Measurements from ENCODE around the gene ATXN10.

The ATXN10 gene

GRCh38 chr22:45629469-45630089, 42.1 kb upstream of the ATXN10 start:
- no peak overlapping the region for H3K27ac ChIP-seq
- TF ChIP-seq, protein P1, sequence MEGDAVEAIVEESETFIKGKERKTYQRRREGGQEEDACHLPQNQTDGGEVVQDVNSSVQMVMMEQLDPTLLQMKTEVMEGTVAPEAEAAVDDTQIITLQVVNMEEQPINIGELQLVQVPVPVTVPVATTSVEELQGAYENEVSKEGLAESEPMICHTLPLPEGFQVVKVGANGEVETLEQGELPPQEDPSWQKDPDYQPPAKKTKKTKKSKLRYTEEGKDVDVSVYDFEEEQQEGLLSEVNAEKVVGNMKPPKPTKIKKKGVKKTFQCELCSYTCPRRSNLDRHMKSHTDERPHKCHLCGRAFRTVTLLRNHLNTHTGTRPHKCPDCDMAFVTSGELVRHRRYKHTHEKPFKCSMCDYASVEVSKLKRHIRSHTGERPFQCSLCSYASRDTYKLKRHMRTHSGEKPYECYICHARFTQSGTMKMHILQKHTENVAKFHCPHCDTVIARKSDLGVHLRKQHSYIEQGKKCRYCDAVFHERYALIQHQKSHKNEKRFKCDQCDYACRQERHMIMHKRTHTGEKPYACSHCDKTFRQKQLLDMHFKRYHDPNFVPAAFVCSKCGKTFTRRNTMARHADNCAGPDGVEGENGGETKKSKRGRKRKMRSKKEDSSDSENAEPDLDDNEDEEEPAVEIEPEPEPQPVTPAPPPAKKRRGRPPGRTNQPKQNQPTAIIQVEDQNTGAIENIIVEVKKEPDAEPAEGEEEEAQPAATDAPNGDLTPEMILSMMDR (conservative IDR thresholded peaks at IDR 0.05): no peak
- TF ChIP-seq ZFX (IDR thresholded peaks at IDR 0.05): no peak

GRCh38 chr22:45630436-45630835, 41.2 kb upstream of the ATXN10 start:
- TF ChIP-seq ZFX (IDR thresholded peaks at IDR 0.05): no peak
- TF ChIP-seq, protein P1 (conservative IDR thresholded peaks at IDR 0.05): no peak
- H3K27ac ChIP-seq: no peak overlapping the region

GRCh38 chr22:45631140-45631840, 40.3 kb upstream of the ATXN10 start:
- TF ChIP-seq, protein P1 (conservative IDR thresholded peaks at IDR 0.05): no peak
- TF ChIP-seq ZFX (IDR thresholded peaks at IDR 0.05): no peak
- H3K27ac ChIP-seq: no peak overlapping the region

- H3K27ac ChIP-seq: no peak overlapping the region
- TF ChIP-seq, protein P1 (conservative IDR thresholded peaks at IDR 0.05): no peak
- no peak for TF ChIP-seq ZFX (IDR thresholded peaks at IDR 0.05)
Observed at GRCh38 chr22:45631841-45632238, 39.8 kb upstream of the ATXN10 start.

GRCh38 chr22:45632791-45633515, 38.7 kb upstream of the ATXN10 start:
- no peak for TF ChIP-seq ZFX (IDR thresholded peaks at IDR 0.05)
- TF ChIP-seq, protein P1 (conservative IDR thresholded peaks at IDR 0.05): no peak
- no peak overlapping the region for H3K27ac ChIP-seq

DNA sequence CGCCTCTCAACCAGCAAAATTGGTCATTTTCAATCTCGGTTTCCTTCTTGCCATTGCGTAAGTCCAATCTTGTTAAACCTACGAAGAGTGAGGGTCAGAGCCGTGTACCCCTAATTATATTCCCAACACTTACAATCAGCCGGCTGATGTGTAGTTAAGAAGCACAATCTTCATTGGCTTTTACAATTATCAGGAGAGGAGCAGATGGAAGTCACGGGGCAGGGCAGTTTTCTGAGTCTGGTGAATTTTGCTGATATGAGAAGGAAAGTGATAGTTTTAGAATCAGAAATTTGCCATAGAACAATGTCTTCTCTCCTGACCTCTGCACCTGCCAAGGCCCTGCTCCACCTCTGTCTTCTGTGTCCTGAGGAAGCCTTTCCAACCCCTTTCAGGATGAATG, 35.0 kb upstream of the ATXN10 start:
- TF ChIP-seq, protein P1 (conservative IDR thresholded peaks at IDR 0.05): no peak
- H3K27ac ChIP-seq: no peak overlapping the region

DNA sequence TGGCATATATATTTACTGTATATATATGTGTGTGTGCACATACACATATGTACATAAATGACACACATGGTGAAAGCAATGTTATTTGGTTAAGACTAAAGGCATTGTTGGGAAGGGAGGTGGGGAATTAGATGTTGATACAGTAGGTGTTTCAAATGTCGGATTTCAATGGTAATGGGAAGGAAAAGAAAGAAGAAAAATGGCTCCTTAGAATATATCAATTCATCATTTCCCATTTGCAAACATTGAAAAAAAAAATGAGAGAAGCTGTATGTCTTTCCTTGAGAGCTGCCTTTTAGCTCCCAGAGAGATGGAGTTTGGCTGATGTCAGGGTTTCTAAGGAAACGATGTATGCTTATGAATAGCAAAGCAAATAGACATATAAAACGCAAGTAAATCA, 33.4 kb upstream of the ATXN10 start:
- TF ChIP-seq, protein P1 (conservative IDR thresholded peaks at IDR 0.05): no peak
- no peak for TF ChIP-seq ZFX (IDR thresholded peaks at IDR 0.05)
- H3K27ac ChIP-seq: no peak overlapping the region
